ENCODE results near the gene TTLL11. TPM values are rescaled to one million over a fixed set of nuclear protein-coding genes. Genes with fewer than 3 reads are reported as not detected.

Gene TTLL11
- total RNA-seq, 1 donor: 1.0 TPM

DNA sequence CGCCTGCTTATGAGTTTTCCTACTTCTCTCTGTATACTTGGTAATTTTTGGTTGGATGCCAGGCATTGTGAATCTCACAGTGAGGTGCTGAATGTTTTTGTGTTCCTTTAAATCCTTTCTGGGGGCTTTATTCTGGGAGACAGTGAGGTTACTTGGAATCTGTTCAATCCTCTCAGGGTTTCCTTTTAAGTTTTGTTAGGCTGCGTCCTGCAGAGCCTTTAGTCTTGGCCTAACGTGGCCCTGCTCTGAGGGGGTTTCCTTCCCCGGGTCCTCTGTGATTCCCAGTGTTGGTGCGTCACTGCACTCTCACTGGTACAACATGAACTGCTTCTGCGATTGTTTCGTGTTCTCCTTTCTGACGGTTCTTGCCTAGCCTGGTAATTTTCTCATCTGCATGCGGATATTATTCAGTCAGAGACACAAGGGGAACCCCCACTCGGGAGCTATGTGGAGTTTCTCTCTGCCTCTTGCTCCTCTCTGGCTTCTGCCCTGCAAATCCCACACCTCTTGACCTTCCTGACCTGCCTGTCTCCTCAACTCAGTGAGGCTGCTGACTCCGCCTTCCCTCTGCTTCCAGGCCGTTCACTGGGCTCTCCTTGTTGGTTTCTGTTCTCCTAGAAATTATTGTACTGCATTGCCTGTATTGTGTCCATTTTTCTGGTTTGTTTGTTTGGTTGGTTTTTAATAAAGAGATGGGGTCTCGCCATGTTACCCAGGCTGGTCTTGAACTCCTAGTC is 313.6 kb downstream of the TTLL11 start:
- Histone ChIP-seq H3K4me3 (ENCODE audit: low read length) (no peak overlapping the region), H3K9me3 (ENCODE audit: low read depth, low read length) (no peaks in the 10 kb centered on the region), H3K27me3 (ENCODE audit: insufficient read depth, low read length) (no peaks in the 10 kb centered on the region), H3K4me1 (ENCODE audit: insufficient read depth, low read length) (no peaks in the 10 kb centered on the region)

DNA sequence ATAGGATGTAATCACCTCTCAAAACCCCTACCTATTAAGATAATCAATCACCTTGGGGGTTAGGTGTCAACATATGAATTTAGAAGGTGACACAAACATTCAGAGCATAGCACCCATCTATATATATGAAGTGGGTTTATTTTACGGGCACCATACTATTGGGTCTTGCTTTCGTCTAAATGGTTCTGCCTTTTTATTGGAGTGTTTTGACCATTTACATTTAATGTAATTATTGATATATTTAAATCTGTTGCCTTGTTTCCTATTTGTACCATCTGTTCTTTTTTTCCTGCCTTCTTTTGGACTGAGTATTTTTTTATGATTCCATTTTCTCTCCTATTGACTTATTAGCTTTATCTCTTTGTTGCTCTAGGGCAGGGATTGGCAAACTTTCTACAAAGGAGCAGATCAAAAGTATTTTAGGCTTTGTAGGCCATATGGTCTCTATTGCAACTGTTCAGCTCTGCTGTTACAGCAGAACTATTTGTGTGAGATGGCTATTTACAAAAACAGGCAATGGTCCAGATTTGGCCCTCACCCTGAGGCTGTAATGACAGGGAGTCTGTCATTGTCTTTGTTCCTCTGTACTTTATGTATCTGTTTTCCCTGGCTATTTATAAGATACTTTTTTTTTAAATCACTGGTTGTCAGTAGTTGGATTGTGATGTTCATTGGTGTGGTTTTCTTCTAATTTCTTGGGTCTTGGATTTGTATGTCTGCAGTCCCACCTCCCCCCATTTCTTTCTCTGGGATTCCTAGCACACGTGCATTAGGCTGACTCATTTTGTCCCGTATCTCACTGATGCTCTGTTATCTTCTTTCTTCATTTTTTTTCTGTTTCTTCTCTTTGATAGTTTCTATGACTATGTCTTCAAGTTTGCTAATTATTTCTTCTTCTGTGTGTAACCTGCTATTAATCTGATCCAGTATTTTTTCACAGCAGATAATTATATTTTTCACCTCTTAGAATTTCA is 314.6 kb downstream of the TTLL11 start:
- H3K4me1 ChIP-seq (ENCODE audit: insufficient read depth, low read length): no peaks in the 10 kb centered on the region
- no peak overlapping the region for H3K4me3 ChIP-seq (ENCODE audit: low read length)
- no peaks in the 10 kb centered on the region for H3K27me3 ChIP-seq (ENCODE audit: insufficient read depth, low read length)
- no peaks in the 10 kb centered on the region for H3K9me3 ChIP-seq (ENCODE audit: low read depth, low read length)

DNA sequence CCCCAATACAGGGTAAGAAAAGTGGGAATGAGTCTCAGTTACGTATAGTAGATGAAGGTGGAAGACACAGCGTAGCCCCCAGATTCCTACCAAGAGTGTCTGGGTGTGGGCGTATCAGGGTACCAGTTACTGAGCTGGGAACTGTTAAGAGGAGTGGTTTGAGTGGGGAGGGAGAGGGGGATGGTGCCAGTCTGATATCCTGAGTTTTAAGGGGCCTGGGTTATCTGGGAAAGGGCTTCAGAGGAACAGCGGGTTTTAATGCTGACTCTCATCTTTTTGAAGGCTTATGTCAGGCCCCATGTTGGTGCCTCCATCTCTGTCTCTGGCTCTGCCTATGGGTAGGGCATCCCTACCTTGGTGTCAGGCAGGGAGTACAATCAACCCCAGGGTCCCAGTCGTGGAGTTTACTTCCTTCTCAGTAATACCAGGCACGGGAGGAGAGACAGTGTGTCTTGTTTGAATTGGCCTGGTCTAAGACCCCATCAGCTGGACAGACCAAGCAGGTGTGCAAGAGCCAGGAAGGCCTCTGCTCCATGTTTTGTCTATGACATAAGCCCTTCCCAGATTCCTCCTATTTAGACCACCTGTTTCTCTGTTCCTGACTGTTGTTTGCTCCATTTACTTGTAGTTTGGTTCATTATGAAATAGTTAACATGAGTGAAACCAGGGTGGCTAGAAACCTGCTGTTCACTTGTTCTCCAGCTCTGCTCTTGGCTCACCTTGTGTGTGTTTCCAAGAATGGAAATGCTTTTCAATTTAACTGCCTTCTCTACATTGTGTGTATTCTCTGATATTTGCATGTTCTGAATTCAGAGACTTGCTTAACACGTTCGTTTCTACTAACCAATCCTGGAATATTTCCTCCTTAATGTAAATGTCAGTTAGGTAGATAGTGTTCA is 316.1 kb downstream of the TTLL11 start:
- Histone ChIP-seq H3K4me3 (ENCODE audit: low read length) (no peak overlapping the region), H3K4me1 (ENCODE audit: insufficient read depth, low read length) (no peaks in the 10 kb centered on the region), H3K27me3 (ENCODE audit: insufficient read depth, low read length) (no peaks in the 10 kb centered on the region), H3K9me3 (ENCODE audit: low read depth, low read length) (no peaks in the 10 kb centered on the region)

DNA sequence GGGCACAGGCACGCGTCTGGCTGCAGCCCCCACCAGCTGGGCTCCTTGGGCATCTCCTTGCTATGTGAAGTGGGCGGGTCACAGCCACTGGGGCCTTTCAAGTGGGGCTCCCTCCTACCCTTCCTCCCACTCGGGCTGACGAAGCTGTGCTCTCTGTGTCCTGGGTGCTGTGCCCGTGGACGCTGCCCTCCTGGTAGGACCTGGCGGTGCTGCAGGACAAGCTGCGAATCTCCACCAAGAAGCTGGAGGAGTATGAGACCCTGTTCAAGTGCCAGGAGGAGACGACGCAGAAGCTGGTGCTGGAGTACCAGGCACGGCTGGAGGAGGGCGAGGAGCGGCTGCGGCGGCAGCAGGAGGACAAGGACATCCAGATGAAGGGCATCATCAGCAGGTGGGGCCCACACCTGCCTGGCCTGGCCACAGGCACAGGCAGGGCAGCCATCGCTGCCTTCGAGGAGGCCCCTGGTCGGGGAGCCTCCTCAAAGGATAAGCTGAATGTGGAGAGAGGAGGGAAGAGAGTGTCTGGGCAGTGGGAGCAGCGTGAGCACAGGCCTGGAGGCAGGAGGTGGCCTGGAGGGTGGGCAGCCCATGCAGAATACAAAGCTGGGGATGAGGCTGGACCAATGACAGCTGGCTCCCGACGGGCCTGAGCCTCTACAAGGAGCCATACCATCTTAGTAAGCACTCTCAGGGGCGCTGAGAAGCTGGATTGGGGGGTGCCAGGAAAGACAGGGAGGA is 316.9 kb downstream of the TTLL11 start:
- Histone ChIP-seq H3K27me3 (ENCODE audit: insufficient read depth, low read length) (no peaks in the 10 kb centered on the region), H3K4me3 (ENCODE audit: low read length) (no peak overlapping the region), H3K9me3 (ENCODE audit: low read depth, low read length) (no peaks in the 10 kb centered on the region), H3K4me1 (ENCODE audit: insufficient read depth, low read length) (no peaks in the 10 kb centered on the region)

DNA sequence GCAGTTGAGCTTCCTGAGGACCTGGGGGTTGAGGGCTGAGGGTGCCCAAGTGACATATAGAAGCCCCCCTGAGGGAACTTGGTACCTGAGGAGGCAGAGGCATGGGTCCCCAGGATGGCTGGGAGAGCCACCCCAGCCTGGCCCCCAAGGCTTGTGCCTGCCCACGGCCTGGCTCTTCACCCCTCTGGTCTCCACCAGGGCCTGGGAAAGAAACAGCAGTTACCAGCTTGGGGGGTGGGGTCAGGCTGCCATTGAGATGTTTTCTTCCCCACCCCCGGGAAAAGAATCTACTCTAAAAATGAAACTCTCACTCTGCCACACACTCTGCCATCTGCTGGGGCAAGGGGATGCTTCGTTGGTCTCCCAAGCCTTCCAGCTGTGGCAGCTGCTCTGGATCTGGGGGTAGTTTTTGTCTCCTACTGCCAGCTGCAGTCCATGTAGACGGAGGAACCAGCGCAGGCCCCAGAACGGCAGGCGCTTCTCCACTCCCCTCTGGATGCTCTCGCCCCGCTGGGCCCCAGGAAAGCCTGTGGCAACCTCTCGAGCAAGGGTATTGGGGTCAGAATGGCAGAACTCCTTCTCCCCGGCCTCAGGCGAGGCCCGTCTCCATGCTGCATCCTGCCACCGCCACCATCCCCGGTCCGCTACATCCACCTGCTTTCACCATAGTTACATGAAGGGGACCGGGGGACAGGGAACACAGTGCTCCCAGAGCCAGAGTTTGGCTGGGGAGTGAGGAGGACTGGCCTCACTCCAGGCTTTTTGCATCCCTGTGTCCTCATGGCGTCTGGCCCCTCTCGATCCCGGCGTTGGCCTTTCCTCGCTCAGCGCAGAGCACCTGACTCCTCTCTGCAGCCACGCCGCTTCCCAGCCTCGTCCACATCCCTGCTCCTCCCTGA is 318.1 kb downstream of the TTLL11 start:
- H3K4me1 ChIP-seq (ENCODE audit: insufficient read depth, low read length): no peaks in the 10 kb centered on the region
- H3K27me3 ChIP-seq (ENCODE audit: insufficient read depth, low read length): no peaks in the 10 kb centered on the region
- no peak overlapping the region for H3K4me3 ChIP-seq (ENCODE audit: low read length)
- no peaks in the 10 kb centered on the region for H3K9me3 ChIP-seq (ENCODE audit: low read depth, low read length)

DNA sequence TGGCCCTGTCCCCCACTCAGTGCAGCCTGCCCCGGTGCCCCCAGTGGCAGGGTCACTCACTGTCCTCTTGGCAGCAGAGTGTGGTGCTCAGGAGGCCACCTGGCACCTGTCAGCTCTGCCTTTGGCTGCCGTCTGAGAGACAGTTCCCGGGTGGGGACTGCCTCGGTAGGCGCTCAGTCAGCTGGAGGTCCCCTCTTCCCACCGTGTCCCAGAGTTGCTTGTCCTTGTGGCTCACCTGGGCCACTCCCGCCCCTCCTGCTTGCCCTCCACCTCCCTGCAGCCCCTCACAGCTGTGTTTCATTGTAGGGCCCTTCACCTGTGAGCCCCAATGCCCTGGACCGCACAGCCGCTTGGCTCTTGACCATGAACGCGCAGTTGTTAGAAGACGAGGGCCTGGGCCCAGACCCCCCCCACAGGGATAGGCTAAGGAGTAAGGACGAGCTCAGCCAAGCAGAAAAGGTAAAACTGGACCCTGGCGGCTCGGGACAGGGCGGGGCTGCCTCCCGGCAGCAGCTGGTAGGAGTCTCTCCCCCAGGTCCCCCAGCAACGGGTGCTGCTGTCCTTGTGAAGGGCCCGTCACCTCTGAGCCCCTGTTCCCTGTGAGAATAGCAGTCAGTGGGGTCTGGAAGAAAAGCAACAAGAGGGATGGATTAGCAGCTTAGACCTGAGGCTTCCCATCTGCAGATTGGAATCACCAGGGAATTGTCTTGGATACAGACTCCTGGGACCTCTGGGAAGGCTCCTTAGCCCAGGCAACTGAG is 319.0 kb downstream of the TTLL11 start:
- H3K27me3 ChIP-seq (ENCODE audit: insufficient read depth, low read length): no peaks in the 10 kb centered on the region
- H3K4me3 ChIP-seq (ENCODE audit: low read length): no peak overlapping the region

DNA sequence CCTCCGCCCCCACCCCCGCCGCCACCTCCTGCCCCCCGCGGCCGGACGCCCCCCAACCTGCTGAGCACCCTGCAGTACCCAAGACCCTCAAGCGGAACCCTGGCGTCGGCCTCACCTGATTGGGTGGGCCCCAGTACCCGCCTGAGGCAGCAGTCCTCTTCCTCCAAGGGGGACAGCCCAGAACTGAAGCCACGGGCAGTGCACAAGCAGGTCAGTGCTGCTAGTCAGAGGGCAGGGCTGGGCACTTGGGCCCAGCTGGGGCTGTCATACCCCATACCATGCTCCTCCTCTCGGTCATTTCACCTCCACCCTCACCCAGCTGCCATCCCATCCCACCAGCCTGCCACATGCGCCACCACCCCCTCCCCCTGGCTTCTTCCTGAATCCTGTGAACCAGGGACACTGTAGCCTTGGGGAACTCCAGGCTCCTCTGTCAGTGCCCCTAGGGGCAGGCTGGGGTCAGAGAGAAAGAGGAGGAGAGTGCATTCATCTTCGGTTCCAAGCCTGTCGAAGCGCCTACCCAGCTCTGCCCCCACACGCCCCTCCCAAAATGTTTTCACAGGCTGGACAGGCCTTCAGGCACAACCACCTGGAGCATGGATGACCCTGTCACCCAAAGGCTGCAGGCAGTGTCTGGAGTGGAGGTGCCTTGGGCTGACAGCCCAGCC is 319.7 kb downstream of the TTLL11 start:
- Histone ChIP-seq H3K27me3 (ENCODE audit: insufficient read depth, low read length) (no peaks in the 10 kb centered on the region), H3K4me3 (ENCODE audit: low read length) (no peak overlapping the region), H3K4me1 (ENCODE audit: insufficient read depth, low read length) (no peaks in the 10 kb centered on the region), H3K9me3 (ENCODE audit: low read depth, low read length) (no peaks in the 10 kb centered on the region)

More for the DNA sequence above, 319.0 kb downstream of the TTLL11 start:
- Histone ChIP-seq H3K9me3 (ENCODE audit: low read depth, low read length) (no peaks in the 10 kb centered on the region), H3K4me1 (ENCODE audit: insufficient read depth, low read length) (no peaks in the 10 kb centered on the region)

DNA sequence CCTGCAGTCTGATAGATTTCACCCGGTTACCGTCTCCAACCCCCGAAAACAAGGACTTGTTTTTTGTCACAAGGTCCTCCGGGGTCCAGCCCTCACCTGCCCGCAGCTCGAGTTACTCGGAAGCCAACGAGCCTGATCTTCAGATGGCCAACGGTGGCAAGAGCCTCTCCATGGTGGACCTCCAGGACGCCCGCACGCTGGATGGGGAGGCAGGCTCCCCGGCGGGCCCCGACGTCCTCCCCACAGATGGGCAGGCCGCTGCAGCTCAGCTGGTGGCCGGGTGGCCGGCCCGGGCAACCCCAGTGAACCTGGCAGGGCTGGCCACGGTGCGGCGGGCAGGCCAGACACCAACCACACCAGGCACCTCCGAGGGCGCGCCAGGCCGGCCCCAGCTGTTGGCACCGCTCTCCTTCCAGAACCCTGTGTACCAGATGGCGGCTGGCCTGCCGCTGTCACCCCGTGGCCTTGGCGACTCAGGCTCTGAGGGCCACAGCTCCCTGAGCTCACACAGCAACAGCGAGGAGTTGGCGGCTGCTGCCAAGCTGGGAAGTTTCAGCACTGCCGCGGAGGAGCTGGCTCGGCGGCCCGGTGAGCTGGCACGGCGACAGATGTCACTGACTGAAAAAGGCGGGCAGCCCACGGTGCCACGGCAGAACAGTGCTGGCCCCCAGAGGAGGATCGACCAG is 320.4 kb downstream of the TTLL11 start:
- Histone ChIP-seq H3K4me1 (ENCODE audit: insufficient read depth, low read length) (no peaks in the 10 kb centered on the region), H3K27me3 (ENCODE audit: insufficient read depth, low read length) (no peaks in the 10 kb centered on the region), H3K9me3 (ENCODE audit: low read depth, low read length) (no peaks in the 10 kb centered on the region), H3K4me3 (ENCODE audit: low read length) (no peak overlapping the region)

Other genes starting within 250 kb of the TTLL11 start
- 1.2 TPM for gene NDUFA8, start 66.5 kb upstream of the TTLL11 start, total RNA-seq
- gene MORN5, start 66.6 kb upstream of the TTLL11 start, total RNA-seq: not detected
- under 0.01 TPM for gene LHX6, start 135.6 kb upstream of the TTLL11 start, total RNA-seq
- 23.2 TPM for gene RBM18, start 171.5 kb upstream of the TTLL11 start, total RNA-seq
- gene MRRF, start 171.6 kb upstream of the TTLL11 start, total RNA-seq: 29.5 TPM